Endothelial cell of umbilical vein (primary cell): Measurements from ENCODE around the gene TRIM69. TPM values are rescaled to one million over a fixed set of nuclear protein-coding genes. Genes with fewer than 3 reads are reported as not detected.
A peak's percentile ranks its signal among the peaks of the same experiment; 100 is the strongest.
"Not testable (repeated sequence)": the region's sequence is repeated elsewhere in the genome, so short reads cannot be mapped to it uniquely, and the experiment has no call there.

Experiments used
- BruUV-seq: library from RNA; stranded (reverse); fragments of 400-500 nt; replicated peaks from 2 replicates; lab custom pipeline; 2021; lab: Mats Ljungman, UMichigan
- CTCF ChIA-PET: fragments of 300-600, 350-600 bp; sonication (Branson Sonifier 250); formaldehyde crosslinking; loops from one replicate; lab custom pipeline; 2021; ENCODE audit warnings: antibody characterized with exemption, inconsistent platforms; lab: Charles Lee
- POLR2A ChIA-PET: fragments of 300-600, 350-600 bp; sonication (Branson Sonifier 250); formaldehyde crosslinking; loops from one replicate; lab custom pipeline; 2021; ENCODE audit warnings: antibody characterized with exemption, inconsistent platforms; lab: Charles Lee
- DNase-seq: peaks from one replicate; pipeline ENCODE4 v3.0.0-alpha.2; 2011; ENCODE audit warnings: low read depth, low spot score
- FAIRE-seq: peaks from 2 replicates; lab custom pipeline; 2011; peaks lifted over from hg19 to GRCh38; lab: Jason Lieb, UNC
- H2AFZ ChIP-seq: 2 replicates; pipeline ENCODE4 v1.6.0; 2012; ENCODE audit warnings: low read depth, low read length, control low read depth, inconsistent platforms
- H3K27ac ChIP-seq: 2 replicates; pipeline ENCODE4 v1.5.1; 2011; ENCODE audit warnings: low read depth, mild to moderate bottlenecking, control low read depth, low read length, moderate library complexity; ENCODE audit not compliant: insufficient read depth
- H3K27me3 ChIP-seq, 2 experiments: 2 replicates each; pipeline versions ENCODE4 v1.6.0 to v1.6.1; 2011; ENCODE audit warnings: low read length in 2 of 2, mixed read lengths in 1 of 2; ENCODE audit not compliant: control insufficient read depth in 2 of 2, insufficient read depth in 2 of 2
- H3K36me3 ChIP-seq, 2 experiments: 2 replicates in 1 of 2; 3 replicates in 1 of 2; pipeline ENCODE4 v1.5.1; 2011; ENCODE audit warnings: low read length in 2 of 2, mild to moderate bottlenecking in 1 of 2, moderate library complexity in 1 of 2; ENCODE audit not compliant: control insufficient read depth in 2 of 2, insufficient read depth in 2 of 2; ENCODE audit errors: extremely low read depth in 1 of 2
- H3K4me1 ChIP-seq: 3 replicates; pipeline ENCODE4 v1.5.1; 2011; ENCODE audit warnings: mild to moderate bottlenecking, low read length; ENCODE audit not compliant: control insufficient read depth, insufficient read depth; ENCODE audit errors: extremely low read depth
- H3K4me2 ChIP-seq: 2 replicates; pipeline ENCODE4 v1.6.1; 2011; ENCODE audit warnings: low read length, control low read depth, mixed read lengths; ENCODE audit not compliant: insufficient read depth
- H3K4me3 ChIP-seq, 3 experiments: fragments of 200-600 bp in 1 of 3; sonication (generic), shearing (Covaris generic) in 1 of 3; replicated peaks in 1 of 3; 2 replicates each; pipeline ENCODE4 v1.5.1; 2011 to 2016; ENCODE audit warnings: control low read depth in 3 of 3, low read length in 3 of 3, mild to moderate bottlenecking in 2 of 3, inconsistent platforms in 1 of 3, low read depth in 1 of 3, moderate library complexity in 1 of 3; ENCODE audit not compliant: insufficient read depth in 1 of 3
- H3K79me2 ChIP-seq: 2 replicates; pipeline ENCODE4 v1.6.0; 2012; ENCODE audit warnings: low read length, inconsistent platforms; ENCODE audit not compliant: control insufficient read depth, insufficient read depth
- H3K9ac ChIP-seq: replicated peaks from 2 replicates; pipeline ENCODE3; 2011; ENCODE audit warnings: low read length, control low read depth; ENCODE audit not compliant: insufficient read depth; ENCODE audit errors: extremely low read depth
- H3K9me1 ChIP-seq: replicated peaks from 3 replicates; pipeline ENCODE4 v1.6.0; 2011; ENCODE audit warnings: mild to moderate bottlenecking, low read length; ENCODE audit not compliant: control insufficient read depth, insufficient read depth; ENCODE audit errors: extremely low read depth
- H3K9me3 ChIP-seq: replicated peaks from 2 replicates; pipeline ENCODE4 v1.5.1; 2012; ENCODE audit warnings: low read length, inconsistent platforms; ENCODE audit not compliant: control insufficient read depth, insufficient read depth
- H4K20me1 ChIP-seq: replicated peaks from 2 replicates; pipeline ENCODE3; 2011; ENCODE audit warnings: mild to moderate bottlenecking, low read length; ENCODE audit not compliant: control insufficient read depth, insufficient read depth; ENCODE audit errors: extremely low read depth
- EZH2 ChIP-seq: IDR thresholded peaks from 2 replicates; pipeline ENCODE4 v1.6.1; 2012; ENCODE audit warnings: borderline replicate concordance, low read depth, mild to moderate bottlenecking, moderate library complexity, low read length, inconsistent platforms; ENCODE audit not compliant: severe bottlenecking
- FOS ChIP-seq: IDR thresholded peaks from 2 replicates; pipeline ENCODE4 v1.6.1; 2011; ENCODE audit warnings: mild to moderate bottlenecking, low read length, moderate library complexity, borderline replicate concordance; ENCODE audit not compliant: insufficient read depth
- GATA2 ChIP-seq: IDR thresholded peaks from 2 replicates; pipeline ENCODE4 v1.7.0; 2011; ENCODE audit warnings: low read depth, mild to moderate bottlenecking, moderate library complexity, mixed read lengths, low read length; ENCODE audit not compliant: insufficient read length, insufficient read depth
- JUN ChIP-seq: IDR thresholded peaks from 2 replicates; pipeline ENCODE4 v1.6.1; 2011; ENCODE audit warnings: borderline replicate concordance, low read depth; ENCODE audit not compliant: insufficient read length, insufficient read depth
- MYC ChIP-seq: IDR thresholded peaks from one replicate; pipeline ENCODE4 v1.6.1; 2011; ENCODE audit warnings: mild to moderate bottlenecking, low read depth, low read length
- POLR2A ChIP-seq: IDR thresholded peaks from 2 replicates; pipeline ENCODE4 v1.6.1; 2012; ENCODE audit warnings: low read depth, mild to moderate bottlenecking, control low read depth, low read length
- POLR2AphosphoS5 ChIP-seq: IDR thresholded peaks from 2 replicates; pipeline ENCODE4 v1.6.1; 2012; ENCODE audit warnings: low read depth, mild to moderate bottlenecking, control low read depth, low read length, moderate library complexity; ENCODE audit not compliant: insufficient read depth
- dilution Hi-C: fragments of 300-500 bp; cut with MboI; formaldehyde crosslinking; loops from one replicate; pipeline ENCODE4 v1.15.0; 2019; ENCODE audit warnings: low sequenced_read_pairs; ENCODE audit not compliant: extremely low pct_ligation_motif_present
- intact Hi-C: fragments of 100-400 bp; cut with micrococcal nuclease; formaldehyde crosslinking; loops from one replicate; pipeline ENCODE4 v1.10.0; 2022
- polyA plus RNA-seq, 4 experiments: library from polyadenylated mRNA; depleted of rRNA in 3 of 4; stranded (reverse) in 3 of 4; unstranded in 1 of 4; fragments of >200 nt; gene quantifications; 2 replicates each; pipeline versions ENCODE4 v1.2.1 to v1.2.3, GENCODE V29; 2011 to 2012; ENCODE audit warnings: missing spikeins in 1 of 4
- total RNA-seq: library from RNA; stranded (reverse); gene quantifications from 2 replicates; pipeline ENCODE4 v1.2.3, GENCODE V29; 2021
- TF ChIP-seq, protein P1 (sequence below), 2 donors: IDR thresholded peaks; 1 replicate in 1 of 2; 2 replicates in 1 of 2; pipeline ENCODE4 v1.5.1; 2011; ENCODE audit warnings: low read length in 2 of 2, mild to moderate bottlenecking in 2 of 2, moderate library complexity in 2 of 2, control low read depth in 1 of 2, inconsistent platforms in 1 of 2, low read depth in 1 of 2; ENCODE audit not compliant: insufficient read depth in 1 of 2; ENCODE audit errors: extremely low read depth in 1 of 2
- TF ChIP-seq, protein P2 (sequence below): IDR thresholded peaks from 2 replicates; pipeline ENCODE4 v1.6.1; 2011; ENCODE audit not compliant: insufficient read depth, insufficient read length

TRIM69 gene
- total and polyA plus RNA-seq, 2 donors (not counting 3 experiments of a cell fraction or from before 2014, with no cell fraction given), result 4.8 to 13.0 TPM

DNA sequence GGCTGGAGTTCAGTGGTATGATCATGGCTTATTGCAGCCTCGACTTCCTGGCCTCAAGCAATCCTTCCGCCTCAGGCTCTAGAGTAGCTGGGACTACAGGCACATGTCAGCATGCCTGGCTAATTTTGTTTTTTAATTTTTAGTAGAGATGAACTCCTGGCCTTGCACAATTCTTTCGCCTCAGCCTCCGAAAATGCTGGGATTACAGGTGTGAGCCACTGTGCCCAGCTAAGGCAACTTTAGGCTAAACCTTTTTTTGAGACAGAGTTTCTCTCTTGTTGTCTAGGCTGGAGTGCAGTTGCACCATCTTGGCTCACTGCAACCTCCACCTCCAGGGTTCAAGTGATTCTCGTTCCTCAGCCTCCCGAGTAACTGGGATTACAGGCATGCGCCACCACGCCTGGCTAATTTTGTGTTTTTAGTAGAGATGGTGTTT, 16.3 kb upstream of the TRIM69 start:
- peaks cover 15 to 24% of the 10 kb centered on the region in 2 experiments for H3K36me3 ChIP-seq
- BruUV-seq, H3K9ac ChIP-seq, dilution Hi-C loops, H3K9me1 ChIP-seq, H3K27me3 ChIP-seq, H3K79me2 ChIP-seq, H3K4me2 ChIP-seq, FAIRE-seq, H2AFZ ChIP-seq, H3K4me3 ChIP-seq, DNase-seq, H3K27ac ChIP-seq, H4K20me1 ChIP-seq, H3K4me1 ChIP-seq, H3K9me3 ChIP-seq: not testable (repeated sequence)
- peak; percentile 34 for TF ChIP-seq POLR2A
- ChIA-PET CTCF (interaction anchor here (0.8 kb wide), 1 partner anchor 9 kb away, joined by 3 read pairs; no protein-coding TSS in a partner anchor), POLR2A (interaction anchor here (1.1 kb wide), 1 partner anchor 9 kb away, joined by 3 read pairs; the partner anchor contains the start of genes B2M and PATL2)
- intact Hi-C loops, result loop anchor here (10.0 kb wide), 2 partner anchors 205 to 475 kb away; no protein-coding TSS in a partner anchor

DNA sequence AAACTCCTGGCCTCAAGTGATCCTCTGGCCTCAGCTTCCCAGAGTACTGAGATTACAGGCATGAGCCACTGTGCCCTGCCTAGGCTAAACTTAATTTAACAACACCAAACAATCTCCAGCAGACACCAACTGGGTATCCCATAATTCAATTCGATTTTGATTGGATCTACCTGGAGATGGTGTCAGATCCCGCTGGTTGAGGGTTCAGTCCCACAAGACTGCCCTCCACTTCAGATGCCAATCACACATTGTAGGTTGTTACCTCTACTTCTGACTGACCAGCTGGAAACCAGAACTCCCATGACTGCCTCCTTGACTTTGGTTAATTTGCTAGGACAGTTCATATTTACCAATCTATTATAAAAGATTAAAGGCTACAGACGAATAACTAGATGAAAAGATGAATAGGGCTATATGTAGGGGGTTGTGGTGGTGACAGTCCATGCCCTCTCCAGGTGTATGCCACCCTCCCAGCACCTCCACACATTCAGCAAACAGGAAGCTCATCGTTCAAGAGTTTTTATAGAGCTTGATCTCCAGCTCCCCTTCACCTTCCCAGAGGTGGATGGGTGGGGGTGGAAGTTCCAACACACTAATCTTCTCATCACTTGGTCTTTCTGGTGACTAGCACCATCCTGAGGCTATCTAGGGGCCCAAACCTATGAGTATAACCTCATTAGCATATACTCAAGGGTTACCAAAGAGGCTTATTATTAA, 15.7 kb upstream of the TRIM69 start:
- H3K27me3 ChIP-seq, result no peaks in the 10 kb centered on the region
- H2AFZ ChIP-seq, result no peak overlapping the region
- FAIRE-seq (no peak), DNase-seq (no peak)
- H3K4me1 ChIP-seq, result no peaks in the 10 kb centered on the region
- H3K4me3 ChIP-seq, result no peak overlapping the region
- POLR2A ChIA-PET, result interaction anchor here (1.1 kb wide), 1 partner anchor 10 kb away, joined by 3 read pairs; the partner anchor contains the start of genes B2M and PATL2
- no peaks in the 10 kb centered on the region for H3K9me1 ChIP-seq
- H3K9ac ChIP-seq, result no peak overlapping the region
- H3K9me3 ChIP-seq, result no peaks in the 10 kb centered on the region
- BruUV-seq, result no TSS peak
- intact Hi-C loops, result no loop called here
- H4K20me1 ChIP-seq, result no peaks in the 10 kb centered on the region
- peaks cover 2% of the 10 kb centered on the region for H3K79me2 ChIP-seq
- peaks cover 10 to 24% of the 10 kb centered on the region in 2 experiments for H3K36me3 ChIP-seq
- dilution Hi-C loops, result no loop called here
- TF ChIP-seq MYC, result no peak
- no peak for TF ChIP-seq FOS
- TF ChIP-seq POLR2AphosphoS5, result no peak
- no peak for TF ChIP-seq EZH2
- TF ChIP-seq, protein P1, sequence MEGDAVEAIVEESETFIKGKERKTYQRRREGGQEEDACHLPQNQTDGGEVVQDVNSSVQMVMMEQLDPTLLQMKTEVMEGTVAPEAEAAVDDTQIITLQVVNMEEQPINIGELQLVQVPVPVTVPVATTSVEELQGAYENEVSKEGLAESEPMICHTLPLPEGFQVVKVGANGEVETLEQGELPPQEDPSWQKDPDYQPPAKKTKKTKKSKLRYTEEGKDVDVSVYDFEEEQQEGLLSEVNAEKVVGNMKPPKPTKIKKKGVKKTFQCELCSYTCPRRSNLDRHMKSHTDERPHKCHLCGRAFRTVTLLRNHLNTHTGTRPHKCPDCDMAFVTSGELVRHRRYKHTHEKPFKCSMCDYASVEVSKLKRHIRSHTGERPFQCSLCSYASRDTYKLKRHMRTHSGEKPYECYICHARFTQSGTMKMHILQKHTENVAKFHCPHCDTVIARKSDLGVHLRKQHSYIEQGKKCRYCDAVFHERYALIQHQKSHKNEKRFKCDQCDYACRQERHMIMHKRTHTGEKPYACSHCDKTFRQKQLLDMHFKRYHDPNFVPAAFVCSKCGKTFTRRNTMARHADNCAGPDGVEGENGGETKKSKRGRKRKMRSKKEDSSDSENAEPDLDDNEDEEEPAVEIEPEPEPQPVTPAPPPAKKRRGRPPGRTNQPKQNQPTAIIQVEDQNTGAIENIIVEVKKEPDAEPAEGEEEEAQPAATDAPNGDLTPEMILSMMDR (IDR thresholded peaks at IDR 0.05; ENCODE audit: extremely low read depth in 1 of 2, insufficient read depth in 1 of 2, low read depth in 1 of 2, low read length in 2 of 2), result no peak
- TF ChIP-seq GATA2, result no peak
- TF ChIP-seq, protein P2, sequence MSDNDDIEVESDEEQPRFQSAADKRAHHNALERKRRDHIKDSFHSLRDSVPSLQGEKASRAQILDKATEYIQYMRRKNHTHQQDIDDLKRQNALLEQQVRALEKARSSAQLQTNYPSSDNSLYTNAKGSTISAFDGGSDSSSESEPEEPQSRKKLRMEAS, result no peak
- no peak for TF ChIP-seq POLR2A
- TF ChIP-seq JUN, result no peak
- H3K4me2 ChIP-seq, result no peak overlapping the region
- H3K27ac ChIP-seq, result no peak overlapping the region
- CTCF ChIA-PET, result interaction anchor here (0.5 to 2.3 kb wide), 3 partner anchors 8 to 17 kb away, joined by 3 to 6 read pairs (median 3); partner anchors contain the start of gene TRIM69
